ENCODE measurements around the gene SLC1A5. TPM values are rescaled to one million over a fixed set of nuclear protein-coding genes. Genes with fewer than 3 reads are reported as not detected.
"Not testable (repeated sequence)": the region's sequence is repeated elsewhere in the genome, so short reads cannot be mapped to it uniquely, and the experiment has no call there.

Gene SLC1A5
- total RNA-seq, 1 experiment from 2014 or later: 116 TPM

- peaks cover 8% of the 10 kb centered on the region; the same call in 1 of the 2 replicates for H3K4me1 ChIP-seq (ENCODE audit: low read length)
- no peak overlapping the region for H3K4me2 ChIP-seq (ENCODE audit: low read depth, low read length, poor library complexity, severe bottlenecking)
- DNase-seq: no peak
Observed at GRCh38 chr19:46823049-46823448, 34.7 kb upstream of the SLC1A5 start.

GRCh38 chr19:46822410-46822787 is 34.0 kb upstream of the SLC1A5 start:
- not testable (repeated sequence) for DNase-seq; H3K4me3 ChIP-seq (ENCODE audit: low read length); H3K27ac ChIP-seq (ENCODE audit: low read length); H3K79me2 ChIP-seq (ENCODE audit: low read length); H3K36me3 ChIP-seq (ENCODE audit: insufficient read depth, low read length); H3K27me3 ChIP-seq (ENCODE audit: low read length); H3K4me2 ChIP-seq (ENCODE audit: low read depth, low read length, poor library complexity, severe bottlenecking); H3K9ac ChIP-seq (ENCODE audit: low read length); H3K4me1 ChIP-seq (ENCODE audit: low read length); H3K9me2 ChIP-seq (replicated peaks; ENCODE audit: insufficient read depth, low read length); H2AFZ ChIP-seq (ENCODE audit: low read length); H3K9me3 ChIP-seq (ENCODE audit: low read length); H4K20me1 ChIP-seq (ENCODE audit: insufficient read depth, low read depth, low read length)

More at GRCh38 chr19:46823049-46823448, 34.7 kb upstream of the SLC1A5 start:
- Histone ChIP-seq H2AFZ (ENCODE audit: low read length) (no peak overlapping the region), H3K27me3 (ENCODE audit: low read length) (no peaks in the 10 kb centered on the region), H3K9me2 (replicated peaks; ENCODE audit: insufficient read depth, low read length) (no peaks in the 10 kb centered on the region), H3K79me2 (ENCODE audit: low read length) (no peaks in the 10 kb centered on the region), H4K20me1 (ENCODE audit: insufficient read depth, low read depth, low read length) (no peaks in the 10 kb centered on the region), H3K9me3 (ENCODE audit: low read length) (peaks cover 3% of the 10 kb centered on the region; the same call in 1 of the 2 replicates), H3K36me3 (ENCODE audit: insufficient read depth, low read length) (no peaks in the 10 kb centered on the region), H3K4me3 (ENCODE audit: low read length) (no peak overlapping the region), H3K9ac (ENCODE audit: low read length) (no peak overlapping the region), H3K27ac (ENCODE audit: low read length) (no peak overlapping the region)

DNA sequence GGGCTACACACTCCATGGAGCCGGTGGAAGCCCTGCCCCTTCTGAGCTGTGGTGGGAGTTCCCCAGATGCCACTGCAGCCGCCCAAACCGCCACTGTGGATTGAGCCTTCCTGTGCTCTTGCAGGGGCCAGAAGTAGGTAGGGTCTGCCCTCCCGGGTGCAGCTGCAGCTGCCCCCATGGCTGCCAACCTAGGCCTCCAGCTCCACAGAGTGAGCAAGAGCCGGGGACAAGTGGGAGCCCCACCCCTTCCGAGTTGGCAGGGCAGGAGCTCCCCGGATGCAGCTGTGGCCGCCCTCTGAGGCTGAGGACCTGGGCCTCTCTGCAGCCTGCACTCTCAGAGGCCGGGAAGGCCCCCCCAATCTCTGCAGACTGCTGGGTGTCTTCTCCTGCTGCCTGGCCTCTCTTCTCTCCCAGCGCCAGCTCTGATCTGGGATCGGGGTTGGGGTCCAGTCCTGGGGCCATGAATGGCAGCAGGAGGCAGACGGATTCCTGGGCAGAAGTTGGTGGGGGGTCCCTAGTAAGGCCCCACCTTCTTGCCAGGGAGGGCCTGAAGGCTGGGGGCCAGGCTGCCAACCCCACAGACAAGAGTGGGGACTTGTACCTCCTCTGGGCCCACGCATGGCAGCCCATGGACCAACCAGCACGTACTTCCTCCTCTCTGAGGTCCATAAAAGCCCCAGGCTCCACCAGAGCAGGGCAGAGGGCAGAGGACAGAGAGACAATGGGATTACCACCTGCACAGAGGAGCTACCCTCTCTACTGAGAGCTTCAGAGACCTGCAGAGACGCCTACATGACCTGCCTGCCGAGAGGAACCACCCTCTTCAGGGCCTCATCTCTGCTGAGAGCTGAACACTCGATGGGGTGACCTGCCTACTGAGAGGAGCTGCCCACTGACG is 33.4 kb upstream of the SLC1A5 start:
- H3K4me1 ChIP-seq (ENCODE audit: low read length): peaks cover 8% of the 10 kb centered on the region; the same call in 1 of the 2 replicates
- H3K27me3 ChIP-seq (ENCODE audit: low read length): no peaks in the 10 kb centered on the region
- DNase-seq: peak; percentile 46
- H3K4me3 ChIP-seq (ENCODE audit: low read length): no peak overlapping the region
- no peaks in the 10 kb centered on the region for H3K79me2 ChIP-seq (ENCODE audit: low read length)
- no peak overlapping the region for H3K9ac ChIP-seq (ENCODE audit: low read length)
- no peaks in the 10 kb centered on the region for H3K36me3 ChIP-seq (ENCODE audit: insufficient read depth, low read length)
- no peak overlapping the region for H3K27ac ChIP-seq (ENCODE audit: low read length)
- H3K9me3 ChIP-seq (ENCODE audit: low read length): peaks cover 3% of the 10 kb centered on the region; the same call in 1 of the 2 replicates
- peak overlapping the region; percentile 84 for H2AFZ ChIP-seq (ENCODE audit: low read length)
- H4K20me1 ChIP-seq (ENCODE audit: insufficient read depth, low read depth, low read length): no peaks in the 10 kb centered on the region
- H3K4me2 ChIP-seq (ENCODE audit: low read depth, low read length, poor library complexity, severe bottlenecking): peak overlapping the region; percentile 8
- no peaks in the 10 kb centered on the region for H3K9me2 ChIP-seq (replicated peaks; ENCODE audit: insufficient read depth, low read length)

- Histone ChIP-seq H4K20me1 (ENCODE audit: insufficient read depth, low read depth, low read length) (no peaks in the 10 kb centered on the region), H2AFZ (ENCODE audit: low read length) (no peak overlapping the region), H3K27me3 (ENCODE audit: low read length) (no peaks in the 10 kb centered on the region), H3K4me2 (ENCODE audit: low read depth, low read length, poor library complexity, severe bottlenecking) (no peak overlapping the region), H3K36me3 (ENCODE audit: insufficient read depth, low read length) (no peaks in the 10 kb centered on the region), H3K4me3 (ENCODE audit: low read length) (no peak overlapping the region), H3K4me1 (ENCODE audit: low read length) (peaks cover 8% of the 10 kb centered on the region; the same call in 1 of the 2 replicates), H3K79me2 (ENCODE audit: low read length) (no peaks in the 10 kb centered on the region), H3K27ac (ENCODE audit: low read length) (no peak overlapping the region), H3K9me2 (replicated peaks; ENCODE audit: insufficient read depth, low read length) (no peaks in the 10 kb centered on the region), H3K9ac (ENCODE audit: low read length) (no peak overlapping the region), H3K9me3 (ENCODE audit: low read length) (peaks cover 3% of the 10 kb centered on the region; the same call in 1 of the 2 replicates)
- DNase-seq: peak; percentile 78
Observed at GRCh38 chr19:46818812-46819211, 30.4 kb upstream of the SLC1A5 start.

DNA sequence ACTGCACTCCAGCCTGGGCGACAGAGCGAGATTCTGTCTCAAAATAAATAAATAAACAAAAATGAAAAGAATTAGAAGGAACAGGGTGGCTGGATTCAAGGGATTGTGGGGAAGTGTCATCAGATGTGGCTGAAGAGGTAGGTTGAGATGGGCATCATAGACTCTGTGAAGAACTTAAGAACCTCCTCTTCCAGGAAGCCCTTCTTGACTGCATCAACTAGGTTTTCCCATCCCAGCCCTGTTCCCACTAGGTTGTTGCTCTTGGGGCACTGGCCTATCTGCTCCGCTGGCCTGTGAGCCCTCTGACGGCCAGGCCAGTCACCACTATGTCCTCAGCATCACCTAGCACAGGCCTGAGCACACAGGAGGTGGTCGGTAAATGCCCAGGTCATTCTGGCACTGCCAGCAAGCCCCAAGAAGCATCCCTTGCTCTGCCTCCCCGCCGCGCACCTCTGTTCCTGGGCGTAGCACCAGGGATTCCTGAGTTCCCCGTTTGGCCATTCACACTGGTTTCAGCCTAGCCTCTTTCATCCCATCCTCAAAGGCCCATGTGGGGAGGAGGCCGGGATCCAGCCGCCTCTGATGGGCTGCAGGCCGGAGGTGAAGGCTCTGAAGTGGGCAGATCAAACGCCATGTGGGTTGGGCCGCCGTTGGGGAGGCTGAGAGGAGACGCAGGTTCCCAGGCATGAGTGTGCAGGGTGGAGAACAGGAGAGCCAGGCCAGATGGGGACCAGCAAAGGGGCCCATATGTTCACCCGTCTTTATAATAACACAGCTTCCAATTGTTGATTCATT is 27.6 kb upstream of the SLC1A5 start:
- no peak overlapping the region for H3K4me2 ChIP-seq (ENCODE audit: low read depth, low read length, poor library complexity, severe bottlenecking)
- no peaks in the 10 kb centered on the region for H3K36me3 ChIP-seq (ENCODE audit: insufficient read depth, low read length)
- H4K20me1 ChIP-seq (ENCODE audit: insufficient read depth, low read depth, low read length): no peaks in the 10 kb centered on the region
- no peaks in the 10 kb centered on the region for H3K79me2 ChIP-seq (ENCODE audit: low read length)
- no peak overlapping the region for H3K27ac ChIP-seq (ENCODE audit: low read length)
- H3K27me3 ChIP-seq (ENCODE audit: low read length): no peaks in the 10 kb centered on the region
- no peak overlapping the region for H2AFZ ChIP-seq (ENCODE audit: low read length)
- H3K9me2 ChIP-seq (replicated peaks; ENCODE audit: insufficient read depth, low read length): no peaks in the 10 kb centered on the region
- no peak overlapping the region for H3K9ac ChIP-seq (ENCODE audit: low read length)
- H3K9me3 ChIP-seq (ENCODE audit: low read length): peaks cover 3% of the 10 kb centered on the region; the same call in 1 of the 2 replicates
- H3K4me1 ChIP-seq (ENCODE audit: low read length): no peaks in the 10 kb centered on the region
- H3K4me3 ChIP-seq (ENCODE audit: low read length): no peak overlapping the region
- DNase-seq: no peak

DNA sequence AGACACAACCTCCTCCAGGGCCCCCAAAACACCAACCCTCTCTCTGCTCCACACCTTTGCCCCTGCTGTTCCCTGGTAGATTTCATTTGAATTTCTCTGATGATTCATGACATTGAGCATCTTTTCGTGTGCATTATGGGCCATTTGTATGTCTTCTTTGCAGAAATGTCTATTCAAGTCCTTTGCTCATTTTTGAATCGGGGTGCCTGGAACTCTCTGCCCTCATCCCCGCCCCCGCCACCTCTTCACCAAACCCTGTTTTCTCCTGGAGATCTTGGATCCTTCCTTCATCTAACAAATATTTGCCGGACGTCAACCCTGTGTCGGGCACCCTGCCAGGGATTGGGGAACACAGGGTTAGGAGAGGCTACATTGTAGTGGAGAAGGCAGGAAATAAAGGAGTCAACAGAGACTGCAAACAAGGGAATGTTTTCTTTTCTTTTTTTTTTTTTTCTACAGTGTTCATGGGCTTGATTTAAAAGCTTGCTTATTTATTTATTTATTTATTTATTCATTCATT is 25.5 kb upstream of the SLC1A5 start:
- Histone ChIP-seq H3K27me3 (ENCODE audit: low read length) (no peaks in the 10 kb centered on the region), H3K4me2 (ENCODE audit: low read depth, low read length, poor library complexity, severe bottlenecking) (no peak overlapping the region), H3K4me3 (ENCODE audit: low read length) (no peak overlapping the region), H4K20me1 (ENCODE audit: insufficient read depth, low read depth, low read length) (no peaks in the 10 kb centered on the region), H3K9me2 (replicated peaks; ENCODE audit: insufficient read depth, low read length) (no peaks in the 10 kb centered on the region), H3K27ac (ENCODE audit: low read length) (no peak overlapping the region), H3K79me2 (ENCODE audit: low read length) (no peaks in the 10 kb centered on the region), H3K4me1 (ENCODE audit: low read length) (no peaks in the 10 kb centered on the region), H3K9me3 (ENCODE audit: low read length) (peaks cover 2% of the 10 kb centered on the region; the same call in 1 of the 2 replicates), H3K9ac (ENCODE audit: low read length) (no peak overlapping the region), H3K36me3 (ENCODE audit: insufficient read depth, low read length) (no peaks in the 10 kb centered on the region), H2AFZ (ENCODE audit: low read length) (no peak overlapping the region)
- no peak for DNase-seq

GRCh38 chr19:46812977-46813838 is 24.8 kb upstream of the SLC1A5 start:
- no peak overlapping the region for H3K4me2 ChIP-seq (ENCODE audit: low read depth, low read length, poor library complexity, severe bottlenecking)
- no peak overlapping the region for H3K9ac ChIP-seq (ENCODE audit: low read length)
- no peak overlapping the region for H3K4me3 ChIP-seq (ENCODE audit: low read length)
- H3K27me3 ChIP-seq (ENCODE audit: low read length): no peaks in the 10 kb centered on the region
- H3K27ac ChIP-seq (ENCODE audit: low read length): no peak overlapping the region
- no peaks in the 10 kb centered on the region for H3K36me3 ChIP-seq (ENCODE audit: insufficient read depth, low read length)
- H3K79me2 ChIP-seq (ENCODE audit: low read length): no peaks in the 10 kb centered on the region
- H4K20me1 ChIP-seq (ENCODE audit: insufficient read depth, low read depth, low read length): no peaks in the 10 kb centered on the region
- no peaks in the 10 kb centered on the region for H3K4me1 ChIP-seq (ENCODE audit: low read length)
- no peaks in the 10 kb centered on the region for H3K9me2 ChIP-seq (replicated peaks; ENCODE audit: insufficient read depth, low read length)
- no peak overlapping the region for H2AFZ ChIP-seq (ENCODE audit: low read length)
- DNase-seq: no peak
- no peaks in the 10 kb centered on the region for H3K9me3 ChIP-seq (ENCODE audit: low read length)
